ENCODE measurements around the gene ZNF275. TPM values are rescaled to one million over a fixed set of nuclear protein-coding genes. Genes with fewer than 3 reads are reported as not detected.

ZNF275 gene
- total RNA-seq, 1 experiment from 2014 or later, result 5.0 TPM

- Histone ChIP-seq H3K27ac (ENCODE audit: low read length) (no peak overlapping the region), H3K36me3 (ENCODE audit: control insufficient read depth, insufficient read depth, low read length) (no peaks in the 10 kb centered on the region), H3K9me3 (ENCODE audit: control insufficient read depth, insufficient read depth, low read depth, low read length) (no peaks in the 10 kb centered on the region), H3K27me3 (ENCODE audit: control insufficient read depth, insufficient read depth, low read length) (no peaks in the 10 kb centered on the region), H3K4me1 (ENCODE audit: control insufficient read depth, insufficient read depth, low read length) (no peaks in the 10 kb centered on the region), H3K4me3 (ENCODE audit: low read depth in 2 of 2, low read length in 2 of 2) (no peak overlapping the region)
- no TSS peak for BruUV-seq (replicated peaks)
- ATAC-seq, result no peak
- intact Hi-C loops (cut with micrococcal nuclease; ENCODE audit: unreplicated experiment), result no loop called here
- ChIA-PET POLR2A (interaction anchor here (0.6 kb wide), 1 partner anchor 60 kb away, joined by 3 read pairs; no protein-coding TSS in a partner anchor), CTCF (no interaction called here)
- in situ Hi-C loops (cut with HindIII; ENCODE audit: low pct_unique_long_range_greater_than_20kb, low sequenced_read_pairs), result no loop called here
- DNase-seq (ENCODE audit: low read depth, low spot score), result no peak
- no peak for TF ChIP-seq POLR2AphosphoS5 (IDR thresholded peaks at IDR 0.05; ENCODE audit: low read depth, low read length)
- no peak for TF ChIP-seq SIN3A (IDR thresholded peaks at IDR 0.05; ENCODE audit: borderline replicate concordance, insufficient read depth, low read depth, low read length)
- TF ChIP-seq CTCF (IDR thresholded peaks at IDR 0.05), result no peak
- no peak for TF ChIP-seq TCF7L2 (IDR thresholded peaks at IDR 0.05; ENCODE audit: low read depth, low read length)
- TF ChIP-seq REST (IDR thresholded peaks at IDR 0.05; ENCODE audit: insufficient read depth in 1 of 2, low read depth in 2 of 2, low read length in 1 of 2), result no peak
Observed at GRCh38 chrX:153353416-153353815, 19.5 kb downstream of the ZNF275 start.

- no peaks in the 10 kb centered on the region for H3K4me1 ChIP-seq (ENCODE audit: control insufficient read depth, insufficient read depth, low read length)
- no peaks in the 10 kb centered on the region for H3K9me3 ChIP-seq (ENCODE audit: control insufficient read depth, insufficient read depth, low read depth, low read length)
- H3K36me3 ChIP-seq (ENCODE audit: control insufficient read depth, insufficient read depth, low read length), result no peaks in the 10 kb centered on the region
- no peak overlapping the region for H3K27ac ChIP-seq (ENCODE audit: low read length)
- no peaks in the 10 kb centered on the region for H3K27me3 ChIP-seq (ENCODE audit: control insufficient read depth, insufficient read depth, low read length)
- ChIA-PET CTCF (no interaction called here), POLR2A (no interaction called here)
- DNase-seq (ENCODE audit: low read depth, low spot score), result no peak
- intact Hi-C loops (cut with micrococcal nuclease; ENCODE audit: unreplicated experiment) (no loop called here), in situ Hi-C loops (cut with HindIII; ENCODE audit: low pct_unique_long_range_greater_than_20kb, low sequenced_read_pairs) (no loop called here)
- no peak for ATAC-seq
- BruUV-seq (replicated peaks), result no TSS peak
- no peak overlapping the region for H3K4me3 ChIP-seq (ENCODE audit: low read depth in 2 of 2, low read length in 2 of 2)
- TF ChIP-seq TCF7L2 (IDR thresholded peaks at IDR 0.05; ENCODE audit: low read depth, low read length) (no peak), POLR2AphosphoS5 (IDR thresholded peaks at IDR 0.05; ENCODE audit: low read depth, low read length) (no peak), SIN3A (IDR thresholded peaks at IDR 0.05; ENCODE audit: borderline replicate concordance, insufficient read depth, low read depth, low read length) (no peak), CTCF (IDR thresholded peaks at IDR 0.05) (no peak), REST (IDR thresholded peaks at IDR 0.05; ENCODE audit: insufficient read depth in 1 of 2, low read depth in 2 of 2, low read length in 1 of 2) (no peak)
Observed at GRCh38 chrX:153357877-153358276, 23.9 kb downstream of the ZNF275 start.

Data from Panc1 (cell line).